Measurements from ENCODE around the gene MFN2.
"Not testable (repeated sequence)": the region's sequence is repeated elsewhere in the genome, so short reads cannot be mapped to it uniquely, and the experiment has no call there.

The MFN2 gene

GRCh38 chr1:12022036-12022435, 41.8 kb downstream of the MFN2 start:
- DNase-seq (ENCODE audit: low read depth in 2 of 2), result no peak

- DNase-seq (ENCODE audit: low read depth in 2 of 2), result no peak
These were observed 46.3 kb downstream of the MFN2 start for GRCh38 chr1:12026586-12026985.

DNA sequence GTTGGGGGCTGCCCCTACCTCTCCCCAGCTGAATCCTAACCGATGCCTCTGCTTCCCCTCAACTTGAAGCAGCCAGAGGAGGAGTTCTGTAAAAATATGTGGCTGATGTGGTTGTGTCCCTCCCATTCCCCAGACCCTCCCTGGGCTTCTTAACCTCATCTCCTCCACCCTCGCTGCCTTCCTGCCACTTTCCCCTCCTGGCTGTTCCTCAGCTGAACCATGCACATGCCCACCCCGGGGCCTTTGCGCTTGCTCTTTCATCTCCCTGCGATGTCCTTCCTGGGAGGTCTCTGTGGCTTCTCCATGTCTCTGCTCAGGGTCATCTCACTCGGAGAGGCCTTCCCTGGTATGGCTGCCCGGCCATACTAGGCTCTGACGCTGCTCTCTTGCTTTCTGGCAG, 48.0 kb downstream of the MFN2 start:
- no peak for DNase-seq (ENCODE audit: low read depth in 2 of 2)

- DNase-seq (ENCODE audit: low read depth in 2 of 2), result no peak
These were observed 48.8 kb downstream of the MFN2 start for GRCh38 chr1:12028957-12029511.

GRCh38 chr1:12029720-12030339, 49.6 kb downstream of the MFN2 start:
- no peak for DNase-seq (ENCODE audit: low read depth in 2 of 2)

GRCh38 chr1:12031039-12031980, 51.1 kb downstream of the MFN2 start:
- DNase-seq (ENCODE audit: low read depth in 2 of 2), result no peak

DNA sequence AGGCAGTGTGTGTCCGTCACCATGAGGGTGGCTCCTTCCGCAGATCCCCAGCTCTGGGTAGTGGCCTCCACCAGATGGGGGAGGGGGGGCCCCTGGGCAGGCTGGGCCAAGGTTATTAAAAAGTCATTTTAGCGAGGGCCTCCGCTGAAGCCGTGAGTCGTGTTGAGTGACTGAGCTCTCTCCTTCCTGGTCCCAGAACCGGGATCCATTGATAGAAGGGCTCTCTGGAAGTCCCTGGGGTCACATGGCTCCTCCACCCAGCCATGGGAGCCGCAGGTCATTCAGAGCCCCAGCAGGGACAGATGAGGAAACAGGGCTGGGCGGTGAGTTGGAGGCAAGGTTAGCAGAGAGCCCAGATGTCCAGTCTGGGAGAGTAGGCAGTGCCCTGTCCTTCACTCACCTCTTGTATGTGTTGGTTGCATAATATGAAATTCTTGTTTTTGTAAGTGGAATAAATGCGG, 51.9 kb downstream of the MFN2 start:
- DNase-seq (ENCODE audit: low read depth in 2 of 2), result no peak

- not testable (repeated sequence) for DNase-seq (ENCODE audit: low read depth in 2 of 2)
These were observed 53.2 kb downstream of the MFN2 start for GRCh38 chr1:12033441-12033840.

- no peak for DNase-seq (ENCODE audit: low read depth in 2 of 2)
These were observed 54.1 kb downstream of the MFN2 start for GRCh38 chr1:12034381-12034801.

GRCh38 chr1:12035312-12035711, 55.1 kb downstream of the MFN2 start:
- DNase-seq (ENCODE audit: low read depth in 2 of 2), result no peak

GRCh38 chr1:12037486-12038355, 57.5 kb downstream of the MFN2 start:
- DNase-seq (ENCODE audit: low read depth in 2 of 2), result no peak

DNA sequence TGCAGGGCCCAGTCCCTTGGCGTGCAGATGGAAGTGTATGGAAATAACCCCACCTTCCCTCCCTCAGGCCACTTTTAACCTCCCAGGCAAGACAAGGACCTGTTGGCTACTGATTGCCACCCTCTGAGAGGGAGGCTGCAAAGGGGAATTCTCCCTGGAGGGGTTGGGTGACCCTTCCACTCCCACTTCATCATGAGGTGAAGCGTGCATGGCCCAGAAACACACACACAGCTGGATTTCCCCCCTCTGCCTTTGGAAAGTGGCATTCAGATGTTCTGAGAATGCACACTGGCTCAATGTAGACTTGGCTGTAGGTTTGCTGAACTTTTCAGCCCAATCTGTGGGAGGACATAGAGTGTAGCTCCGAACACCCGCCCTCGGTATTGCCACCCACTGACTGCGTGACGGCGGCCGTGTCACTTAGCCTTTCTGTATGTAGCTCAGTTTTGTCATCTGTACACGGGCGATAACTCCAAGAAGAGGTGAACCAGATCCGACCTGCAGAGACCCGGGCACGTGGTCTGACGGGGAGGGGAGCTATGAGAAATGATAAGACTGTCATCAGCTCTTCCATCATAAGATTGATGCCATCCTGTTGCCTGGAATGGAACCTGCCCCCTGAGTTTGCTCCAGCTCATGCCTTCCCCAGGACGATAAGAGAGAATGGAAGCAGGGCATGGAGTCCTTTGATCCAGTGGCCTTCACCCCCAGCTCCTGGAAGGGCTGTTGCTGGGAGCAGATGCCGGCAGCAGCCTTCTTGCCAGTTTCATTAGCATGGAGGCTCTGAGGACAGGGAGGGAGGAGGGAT, 58.3 kb downstream of the MFN2 start:
- DNase-seq (ENCODE audit: low read depth in 2 of 2), result no peak

- no peak for DNase-seq (ENCODE audit: low read depth in 2 of 2)
These were observed 58.9 kb downstream of the MFN2 start for GRCh38 chr1:12039164-12039525.

DNA sequence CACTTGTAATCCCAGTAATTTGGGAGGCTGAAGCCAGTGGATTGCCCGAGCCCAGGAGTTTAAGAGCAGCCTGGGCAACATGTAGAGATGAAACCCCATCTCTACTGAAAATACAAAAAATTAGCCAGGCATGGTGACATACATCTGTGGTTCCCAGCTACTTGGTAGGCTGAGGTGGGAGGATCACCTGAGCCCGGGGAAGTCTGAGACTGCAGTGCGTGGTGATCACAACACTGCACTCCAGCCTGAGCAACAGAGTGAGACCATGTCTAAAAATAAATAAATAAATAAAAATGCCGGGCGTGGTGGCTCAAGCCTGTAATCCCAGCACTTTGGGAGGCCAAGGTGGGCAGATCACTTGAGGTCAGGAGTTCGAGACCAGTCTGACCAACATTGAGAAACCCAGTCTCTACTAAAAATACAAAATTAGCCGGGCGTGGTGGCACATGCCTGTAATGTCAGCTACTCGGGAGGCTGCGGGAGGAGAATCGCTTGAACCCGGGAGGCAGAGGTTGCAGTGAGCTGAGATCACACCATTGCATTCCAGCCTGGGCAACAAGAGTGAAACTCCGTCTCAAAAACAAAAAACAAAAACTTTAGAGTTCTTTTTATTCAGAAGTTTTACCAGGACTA, 59.7 kb downstream of the MFN2 start:
- DNase-seq (ENCODE audit: low read depth in 2 of 2), result not testable (repeated sequence)

- DNase-seq (ENCODE audit: low read depth in 2 of 2), result peak in 1 of 2 donors; percentile 39
These were observed 60.3 kb downstream of the MFN2 start for GRCh38 chr1:12040457-12041051.

DNA sequence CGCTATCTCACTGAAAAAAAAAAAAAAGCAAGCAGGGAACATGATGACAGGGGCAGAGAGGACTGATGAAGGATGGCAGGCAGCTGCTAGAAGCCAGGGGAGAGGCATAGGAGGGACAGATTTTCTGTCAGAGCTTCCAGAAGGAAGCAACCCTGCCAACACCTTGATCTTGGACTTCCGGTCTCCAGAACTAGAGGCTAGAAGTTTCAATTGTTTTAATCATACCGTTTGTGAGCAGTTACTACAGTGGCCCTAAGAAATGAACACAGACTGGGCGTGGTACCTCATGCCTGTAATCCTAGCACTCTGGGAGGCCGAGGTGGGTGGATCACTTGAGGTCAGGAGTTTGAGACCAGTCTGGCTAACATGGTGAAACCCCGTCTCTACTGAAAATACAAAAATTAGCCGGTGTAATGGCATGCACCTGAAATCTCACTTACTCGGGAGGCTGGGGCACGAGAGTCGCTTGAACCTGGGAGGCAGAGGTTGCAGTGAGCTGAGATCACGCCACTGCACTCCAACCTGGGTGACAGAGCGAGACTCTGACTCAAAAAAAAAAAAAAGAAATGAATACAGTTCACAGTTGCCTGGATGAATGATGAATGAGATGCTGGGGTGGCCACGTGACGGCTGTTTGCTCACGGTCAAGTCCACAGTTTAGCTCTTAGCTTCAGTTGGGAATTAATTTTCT, 64.1 kb downstream of the MFN2 start:
- DNase-seq (ENCODE audit: low read depth in 2 of 2), result not testable (repeated sequence)

DNA sequence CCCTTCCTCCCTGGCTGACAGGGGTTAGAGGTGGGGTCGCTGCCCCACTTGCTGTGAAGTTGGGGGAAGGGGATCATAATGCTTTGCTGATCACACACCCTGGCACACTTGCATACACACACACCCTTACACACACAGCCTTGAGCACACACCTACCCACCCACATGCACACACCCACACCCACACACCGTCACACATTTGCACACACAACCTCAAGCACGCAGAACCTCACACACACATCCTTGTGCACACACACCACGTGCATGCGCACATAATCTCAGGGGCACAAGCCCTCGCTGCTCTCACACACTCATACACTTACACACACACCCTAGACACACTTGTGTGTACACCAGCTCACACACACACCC, 66.5 kb downstream of the MFN2 start:
- no peak for DNase-seq (ENCODE audit: low read depth in 2 of 2)

DNA sequence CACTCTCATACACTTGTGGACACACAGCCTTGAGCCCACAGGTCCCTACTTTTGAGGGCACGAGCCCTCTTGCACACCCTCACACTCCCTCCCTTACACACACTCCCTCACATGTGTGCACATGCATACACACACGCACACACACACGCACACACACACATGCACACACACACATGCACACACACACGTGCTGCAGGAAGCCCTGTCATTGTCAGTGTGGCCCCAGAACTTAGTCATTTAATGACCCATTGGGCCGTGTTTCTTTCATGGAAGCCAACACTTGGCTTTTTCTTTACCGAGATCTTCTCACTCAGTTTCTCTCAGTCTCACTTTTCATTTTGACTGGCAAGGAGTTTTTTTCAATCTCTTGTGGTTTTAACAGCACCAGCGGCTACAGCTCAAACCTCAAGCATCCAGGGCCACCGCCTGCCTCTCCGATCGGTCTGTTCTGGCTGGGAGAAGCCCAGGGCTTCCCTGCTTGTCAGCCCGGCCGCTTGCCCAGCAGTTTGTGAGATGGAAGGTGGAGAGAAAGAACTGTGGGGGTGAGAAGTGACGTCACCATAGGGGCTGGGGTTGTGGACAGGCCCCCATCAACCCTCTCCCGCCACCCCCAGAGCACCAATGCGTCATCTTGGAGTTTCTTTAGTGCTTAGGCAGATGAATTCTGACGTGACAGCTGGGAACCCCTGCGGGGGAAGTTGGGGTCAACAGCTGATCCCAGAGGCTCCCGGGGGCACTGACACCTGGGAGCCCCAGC, 67.1 kb downstream of the MFN2 start:
- peak; percentile 60 to 65 for DNase-seq (ENCODE audit: low read depth in 2 of 2)

DNA sequence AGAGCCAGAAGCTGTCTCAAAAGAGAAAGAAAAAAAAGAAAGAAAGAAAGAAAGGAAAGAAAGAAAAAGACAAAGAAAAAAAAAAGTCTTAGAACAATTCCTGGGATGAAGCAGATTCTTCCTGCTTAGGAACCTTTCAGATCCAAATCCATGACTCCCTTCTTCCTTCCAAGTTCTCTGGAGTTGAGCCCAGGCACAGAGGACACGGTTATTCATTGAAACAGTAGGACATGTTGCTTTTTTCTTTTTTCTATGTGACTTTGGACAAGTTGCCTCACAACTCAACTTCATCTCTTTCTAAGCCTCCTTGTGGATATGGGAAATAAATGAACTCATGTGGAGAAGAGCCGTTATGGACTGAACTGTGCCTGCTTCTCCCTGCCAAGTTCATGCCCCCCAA, 68.1 kb downstream of the MFN2 start:
- DNase-seq (ENCODE audit: low read depth in 2 of 2), result no peak

Measured in stimulated activated CD8-positive, alpha-beta memory T cell treated with anti-CD3 and anti-CD28 coated beads, Interleukin-15, amount 100 ng/mL, for 48 hours (primary cell).